PFSK-1 (cell line): Measurements from ENCODE around the gene RAP1GAP.

Source experiments
- FOXP2 ChIP-seq: optimal IDR thresholded peaks from 2 replicates; pipeline ENCODE3; 2011; ENCODE audit warnings: borderline replicate concordance, control low read depth, inconsistent platforms; ENCODE audit not compliant: insufficient read depth; ENCODE audit errors: extremely low read length, extremely low read depth
- POLR2AphosphoS5 ChIP-seq: IDR thresholded peaks from 2 replicates; pipeline ENCODE4 v1.6.1; 2012; ENCODE audit warnings: low read depth, mild to moderate bottlenecking, control low read depth, low read length, moderate library complexity
- REST ChIP-seq, 2 experiments: IDR thresholded peaks; 2 replicates each; pipeline versions ENCODE4 v1.6.1 to v1.8.0; 2011 to 2012; ENCODE audit warnings: low read depth in 2 of 2, low read length in 2 of 2, control low read depth in 1 of 2, inconsistent platforms in 1 of 2, mild to moderate bottlenecking in 1 of 2, moderate library complexity in 1 of 2; ENCODE audit not compliant: insufficient read depth in 1 of 2
- SIN3A ChIP-seq: IDR thresholded peaks from 2 replicates; pipeline ENCODE4 v1.6.1; 2012; ENCODE audit warnings: mild to moderate bottlenecking, low read length, moderate library complexity, borderline replicate concordance; ENCODE audit not compliant: insufficient read depth
- TAF1 ChIP-seq: IDR thresholded peaks from 2 replicates; pipeline ENCODE4 v1.6.1; 2012; ENCODE audit warnings: low read length, control low read depth, borderline replicate concordance; ENCODE audit not compliant: insufficient read depth

Gene RAP1GAP

GRCh38 chr1:21567241-21568005, 101.7 kb downstream of the RAP1GAP start:
- TF ChIP-seq FOXP2 (no peak), REST (IDR thresholded peaks at IDR 0.05; ENCODE audit: insufficient read depth in 1 of 2, low read depth in 2 of 2, low read length in 2 of 2) (no peak), TAF1 (no peak), POLR2AphosphoS5 (no peak)

DNA sequence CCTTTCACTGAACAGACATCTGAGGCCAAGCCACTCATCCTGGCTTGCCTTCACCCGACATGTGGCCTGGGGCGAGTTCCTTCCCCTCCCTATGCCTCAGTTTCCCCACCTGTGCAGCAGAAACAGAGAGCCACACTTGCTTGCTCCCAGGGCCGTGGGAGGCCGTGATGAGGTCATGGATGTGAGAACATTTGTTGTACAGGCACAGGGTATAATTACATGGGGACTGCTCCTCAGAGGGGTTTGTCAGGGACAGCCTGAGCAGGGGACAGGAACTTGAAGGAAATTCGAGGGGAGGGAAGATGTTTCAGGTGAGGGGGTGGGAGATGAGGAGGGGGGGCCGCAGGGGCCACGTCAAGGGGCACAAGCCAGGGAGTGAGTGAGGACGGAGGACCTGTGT, 103.9 kb downstream of the RAP1GAP start:
- TF ChIP-seq REST (IDR thresholded peaks at IDR 0.05; ENCODE audit: insufficient read depth in 1 of 2, low read depth in 2 of 2, low read length in 2 of 2) (no peak), SIN3A (no peak), TAF1 (no peak), FOXP2 (no peak), POLR2AphosphoS5 (no peak)

- TF ChIP-seq POLR2AphosphoS5 = no peak
- no peak for TF ChIP-seq FOXP2
- TF ChIP-seq SIN3A = no peak
- TF ChIP-seq REST (IDR thresholded peaks at IDR 0.05; ENCODE audit: insufficient read depth in 1 of 2, low read depth in 2 of 2, low read length in 2 of 2) = no peak
- no peak for TF ChIP-seq TAF1
These were observed 104.5 kb downstream of the RAP1GAP start for GRCh38 chr1:21564521-21565095.

DNA sequence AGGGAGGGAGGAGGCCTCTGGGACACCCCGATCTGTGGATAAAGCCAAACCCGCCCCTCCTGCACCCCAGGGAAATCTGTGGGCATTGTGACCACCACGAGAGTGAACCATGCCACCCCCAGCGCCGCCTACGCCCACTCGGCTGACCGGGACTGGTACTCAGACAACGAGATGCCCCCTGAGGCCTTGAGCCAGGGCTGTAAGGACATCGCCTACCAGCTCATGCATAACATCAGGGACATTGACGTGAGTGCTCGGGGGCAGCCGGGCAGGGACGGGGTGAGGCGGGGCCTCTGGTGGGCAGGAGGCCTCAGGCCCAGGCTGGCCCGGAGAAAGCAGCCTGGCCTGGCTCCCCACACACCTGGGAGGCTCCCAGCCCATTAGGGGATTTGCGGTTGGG, 105.2 kb downstream of the RAP1GAP start:
- TF ChIP-seq TAF1 (no peak), SIN3A (no peak), FOXP2 (no peak), REST (IDR thresholded peaks at IDR 0.05; ENCODE audit: insufficient read depth in 1 of 2, low read depth in 2 of 2, low read length in 2 of 2) (no peak), POLR2AphosphoS5 (no peak)

DNA sequence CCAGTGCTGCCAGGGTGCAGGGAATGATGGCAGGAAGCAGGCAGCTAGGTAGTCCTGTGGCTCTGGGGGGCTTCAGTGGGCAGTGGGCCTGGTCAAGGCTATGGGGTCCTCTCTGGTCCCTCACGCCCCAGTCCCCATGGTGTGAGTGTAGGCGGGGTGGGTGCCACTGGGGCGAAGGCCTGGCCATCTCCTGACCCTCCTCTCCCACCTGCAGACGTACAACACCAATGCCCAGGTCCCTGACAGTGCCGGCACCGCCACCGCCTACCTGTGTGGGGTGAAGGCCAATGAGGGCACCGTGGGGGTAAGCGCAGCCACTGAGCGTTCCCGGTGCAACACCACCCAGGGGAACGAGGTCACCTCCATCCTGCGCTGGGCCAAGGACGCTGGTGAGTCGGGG, 106.3 kb downstream of the RAP1GAP start:
- TF ChIP-seq REST (IDR thresholded peaks at IDR 0.05; ENCODE audit: insufficient read depth in 1 of 2, low read depth in 2 of 2, low read length in 2 of 2) (no peak), POLR2AphosphoS5 (no peak), FOXP2 (no peak), TAF1 (no peak), SIN3A (no peak)
